Measurements from ENCODE around the gene TMED10. TPM values are rescaled to one million over a fixed set of nuclear protein-coding genes. Genes with fewer than 3 reads are reported as not detected.

Gene TMED10
- 100 to 1,000 TPM; 232 to 293 (median 275) TPM for polyA plus RNA-seq (ENCODE audit: insufficient read length in 4 of 4)

GRCh38 chr14:75176142-75176820 is at the start of gene TMED10:
TMED10 (minus strand) TSS chr14:75176612; CDS start chr14:75176579, 33 bp downstream.
- DNase-seq (ENCODE audit: low read depth in 4 of 4, low spot score in 3 of 4) = peak; percentile 85 to 89 (median 88)

GRCh38 chr14:75224561-75224960 is 48.1 kb upstream of the TMED10 start:
- DNase-seq (ENCODE audit: low read depth in 4 of 4, low spot score in 3 of 4) = no peak

DNA sequence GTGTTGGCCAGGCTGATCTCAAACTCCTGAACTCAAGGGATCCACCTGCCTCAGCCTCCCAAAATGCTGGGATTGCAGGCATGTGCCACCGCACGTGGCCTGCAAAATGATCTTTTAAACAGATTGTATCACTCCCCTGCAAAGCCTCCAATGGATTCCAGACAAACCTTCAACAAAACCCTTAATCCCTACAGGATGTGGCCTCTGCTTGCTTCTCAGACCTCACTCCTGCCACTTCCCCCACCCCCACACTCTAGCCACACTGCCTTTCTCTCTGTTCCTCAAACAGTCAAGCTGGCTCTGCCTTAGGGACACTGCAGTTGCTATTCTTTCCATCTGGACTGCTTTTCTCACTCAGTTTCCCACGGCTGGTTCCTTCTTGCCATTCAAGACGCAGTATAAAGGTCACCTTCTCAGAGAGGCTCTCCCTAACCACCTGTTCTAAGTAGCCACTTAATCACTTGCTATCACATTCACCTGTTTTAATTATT is 47.3 kb upstream of the TMED10 start:
- DNase-seq (ENCODE audit: low read depth in 4 of 4, low spot score in 3 of 4) = no peak

DNA sequence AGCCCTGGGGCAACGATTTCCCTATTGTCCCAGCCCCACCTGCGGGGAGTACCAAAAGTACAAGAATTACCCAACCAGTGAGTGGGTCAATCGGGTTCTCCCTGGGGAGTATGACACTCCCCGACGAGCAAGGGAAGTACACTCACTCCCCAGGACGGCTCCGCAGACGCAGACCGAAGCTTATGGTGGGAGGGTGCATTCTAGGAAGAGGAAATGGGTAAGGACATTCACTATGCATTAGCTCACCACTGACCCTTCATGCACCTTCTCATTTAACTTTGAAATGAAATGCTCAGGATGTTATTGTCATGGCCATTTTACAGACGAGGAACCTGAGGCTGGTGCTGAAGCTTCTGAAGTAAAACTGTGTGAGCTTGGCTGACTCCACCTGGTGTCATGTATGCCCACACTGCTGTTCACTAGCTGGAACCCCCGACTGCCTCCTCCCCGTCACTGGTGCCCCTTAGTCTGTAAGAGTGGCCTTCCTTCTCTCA is 45.8 kb upstream of the TMED10 start:
- no peak for DNase-seq (ENCODE audit: low read depth in 4 of 4, low spot score in 3 of 4)

GRCh38 chr14:75221797-75222196 is 45.4 kb upstream of the TMED10 start:
- no peak for DNase-seq (ENCODE audit: low read depth in 4 of 4, low spot score in 3 of 4)

- DNase-seq (ENCODE audit: low read depth in 4 of 4, low spot score in 3 of 4) = no peak
These were observed 43.7 kb upstream of the TMED10 start for GRCh38 chr14:75220156-75220555.

DNA sequence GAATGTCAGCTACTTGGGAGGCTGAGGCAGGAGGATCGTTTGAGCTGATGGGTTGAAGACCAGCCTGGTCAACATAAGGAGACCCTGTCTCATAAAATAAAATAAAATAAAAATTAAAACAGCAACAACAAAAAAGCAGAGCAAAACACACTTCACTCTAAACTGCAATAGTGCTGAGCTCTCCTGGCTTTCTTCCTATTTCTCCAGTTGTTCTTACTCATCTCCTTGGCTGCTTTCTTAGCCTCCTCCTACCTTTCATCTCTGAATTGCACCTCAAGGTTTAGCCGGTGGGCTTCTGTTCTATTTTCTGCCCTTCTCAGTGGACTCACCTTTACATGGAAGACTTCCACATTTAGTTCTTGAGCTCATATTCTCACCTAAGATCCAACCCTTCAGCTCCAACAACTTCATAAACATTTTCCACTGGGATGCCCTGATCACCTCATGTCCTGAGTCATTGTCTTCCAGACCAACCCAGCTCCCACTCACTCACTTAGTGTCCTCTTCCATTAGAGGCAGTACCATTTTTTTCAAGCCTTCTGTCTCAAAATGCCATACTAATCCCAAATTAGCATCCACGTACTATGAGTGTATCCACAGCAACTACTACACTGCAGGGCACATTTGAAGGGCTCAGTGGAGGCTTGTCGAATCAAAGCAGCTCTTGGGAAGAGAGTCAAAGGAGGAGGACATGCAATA is 41.2 kb upstream of the TMED10 start:
- no peak for DNase-seq (ENCODE audit: low read depth in 4 of 4, low spot score in 3 of 4)

- DNase-seq (ENCODE audit: low read depth in 4 of 4, low spot score in 3 of 4) = no peak
These were observed 40.1 kb upstream of the TMED10 start for GRCh38 chr14:75216427-75217006.

- no peak for DNase-seq (ENCODE audit: low read depth in 4 of 4, low spot score in 3 of 4)
These were observed 39.1 kb upstream of the TMED10 start for GRCh38 chr14:75215520-75215919.

DNA sequence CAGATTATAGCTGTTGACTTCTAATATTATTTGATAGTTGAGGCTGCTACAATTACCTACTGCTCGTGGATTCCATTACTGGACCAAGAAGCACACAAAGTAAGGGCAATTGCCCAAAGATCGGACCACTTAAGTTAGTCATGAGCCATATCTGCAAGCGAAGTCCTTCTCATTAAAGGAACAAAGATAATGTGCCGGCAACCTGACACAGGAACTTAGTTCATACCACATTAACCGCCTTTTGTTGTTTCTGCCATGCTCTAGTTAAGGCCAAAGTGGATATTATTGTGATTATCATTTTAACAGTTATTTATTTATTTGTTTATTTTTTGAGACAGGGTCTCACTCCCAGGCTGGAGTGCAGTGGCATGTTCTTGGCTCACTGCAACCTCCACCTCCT is 38.1 kb upstream of the TMED10 start:
- DNase-seq (ENCODE audit: low read depth in 4 of 4, low spot score in 3 of 4) = no peak

DNA sequence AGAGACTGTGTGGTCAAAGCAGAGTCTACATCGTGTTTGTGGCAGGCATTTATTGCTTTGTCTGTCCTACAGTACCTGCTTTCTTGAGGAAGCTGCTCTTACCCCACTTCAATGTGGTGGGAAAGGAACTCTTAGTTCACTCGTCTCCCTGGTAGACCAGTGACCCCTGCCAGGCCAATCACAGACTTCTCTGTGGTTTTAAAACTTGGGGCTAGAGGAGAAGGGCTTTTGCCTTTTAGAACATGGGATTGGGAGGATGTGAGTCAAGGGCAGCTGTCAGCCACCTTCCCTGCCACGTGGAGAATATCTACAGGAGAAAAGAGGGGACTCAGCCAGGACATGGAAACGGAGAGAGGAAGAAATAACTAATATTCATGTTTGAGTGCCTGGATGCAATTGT is 36.8 kb upstream of the TMED10 start:
- DNase-seq (ENCODE audit: low read depth in 4 of 4, low spot score in 3 of 4) = no peak

DNA sequence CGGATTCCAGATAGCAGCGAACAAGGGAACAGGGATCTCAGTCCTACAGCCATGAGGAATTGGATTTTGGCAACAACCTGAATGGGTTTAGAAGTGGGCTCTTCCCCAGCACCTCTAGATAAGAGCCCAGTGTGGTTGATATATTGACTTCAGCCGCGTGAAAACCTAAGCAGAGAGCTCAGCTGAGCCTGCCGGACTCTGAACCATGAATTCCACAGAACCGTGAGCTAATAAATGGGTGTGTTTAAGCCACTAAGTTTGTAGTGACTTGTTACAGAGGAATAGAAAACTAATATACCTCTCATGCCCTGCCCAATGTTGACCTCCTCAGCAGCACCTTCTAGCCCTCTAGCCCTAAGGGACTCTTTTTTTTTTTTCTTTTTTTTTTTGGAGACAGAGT is 32.4 kb upstream of the TMED10 start:
- no peak for DNase-seq (ENCODE audit: low read depth in 4 of 4, low spot score in 3 of 4)

- no peak for DNase-seq (ENCODE audit: low read depth in 4 of 4, low spot score in 3 of 4)
These were observed 29.8 kb upstream of the TMED10 start for GRCh38 chr14:75206190-75206589.

- no peak for DNase-seq (ENCODE audit: low read depth in 4 of 4, low spot score in 3 of 4)
These were observed 29.2 kb upstream of the TMED10 start for GRCh38 chr14:75205591-75205990.

DNA sequence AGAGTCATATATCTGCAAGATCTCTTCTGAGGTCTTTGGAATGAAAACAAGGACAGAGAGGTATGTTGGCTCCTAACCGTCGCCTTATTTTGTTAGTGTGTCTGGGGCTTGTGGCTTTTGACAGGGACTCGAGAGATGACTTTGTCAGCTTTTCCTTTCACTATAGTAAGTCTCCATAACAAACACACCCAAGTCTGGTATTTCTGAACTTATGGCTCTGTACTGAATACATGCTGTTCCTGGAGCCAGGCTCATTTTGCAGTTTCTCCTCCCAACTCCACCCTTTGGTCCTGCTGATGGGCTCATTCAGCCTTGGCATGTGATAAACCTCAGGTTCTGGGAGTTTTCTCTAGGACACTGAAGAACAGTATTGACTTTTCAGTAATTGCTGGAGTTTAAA is 27.7 kb upstream of the TMED10 start:
- DNase-seq (ENCODE audit: low read depth in 4 of 4, low spot score in 3 of 4) = no peak

- DNase-seq (ENCODE audit: low read depth in 4 of 4, low spot score in 3 of 4) = no peak
These were observed 26.2 kb upstream of the TMED10 start for GRCh38 chr14:75202657-75203056.

GRCh38 chr14:75201087-75201486 is 24.7 kb upstream of the TMED10 start:
- DNase-seq (ENCODE audit: low read depth in 4 of 4, low spot score in 3 of 4) = no peak

DNA sequence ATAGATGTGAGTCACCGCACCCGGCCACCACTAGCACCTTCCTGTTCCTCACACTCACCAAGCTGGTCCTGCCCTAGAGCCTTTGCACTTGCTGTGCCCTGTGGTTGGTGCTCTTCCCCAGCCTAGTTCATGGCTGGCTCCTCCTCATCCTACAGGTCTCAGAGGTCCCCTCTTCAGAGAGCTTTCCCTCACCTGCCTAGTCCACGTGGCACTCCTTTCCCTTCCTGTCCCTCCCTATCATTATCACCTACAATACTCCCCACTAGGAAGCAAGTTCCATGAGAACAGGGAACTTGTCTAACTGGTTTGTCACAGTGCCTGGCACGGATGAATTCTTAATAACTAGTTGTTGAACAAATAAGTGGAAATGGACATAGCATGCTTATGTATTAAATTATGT is 24.0 kb upstream of the TMED10 start:
- no peak for DNase-seq (ENCODE audit: low read depth in 4 of 4, low spot score in 3 of 4)

DNA sequence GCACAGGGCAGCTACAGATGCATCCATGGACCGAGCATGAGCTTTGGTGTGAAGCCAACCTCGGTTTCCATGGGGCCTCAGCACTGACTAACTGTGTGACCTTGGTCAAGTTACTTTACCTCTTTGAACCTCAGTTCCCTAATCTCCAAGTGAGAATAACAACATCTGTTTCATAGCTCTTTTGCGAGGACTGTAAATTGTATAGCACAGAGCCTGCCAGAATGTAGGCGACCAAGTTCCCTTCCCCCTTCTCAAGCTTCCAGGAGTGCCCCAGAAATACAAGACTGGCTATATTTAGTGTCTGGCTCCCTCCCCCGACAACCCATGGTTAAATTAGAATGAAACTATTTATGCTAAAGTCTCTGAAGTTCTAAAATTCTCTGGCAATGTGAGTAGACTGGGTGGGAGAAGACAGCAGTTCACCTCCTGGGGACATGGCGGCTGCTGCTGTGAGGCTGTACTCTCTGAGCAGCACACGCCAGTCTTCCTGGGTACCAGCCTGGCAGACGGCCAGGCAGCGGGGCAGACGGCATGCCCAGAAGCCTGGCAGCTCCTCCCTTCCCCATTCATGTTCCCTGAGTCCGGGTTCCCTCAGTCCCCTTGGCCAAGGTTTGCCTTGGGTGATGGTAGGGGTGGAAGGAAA is 22.0 kb upstream of the TMED10 start:
- DNase-seq (ENCODE audit: low read depth in 4 of 4, low spot score in 3 of 4) = no peak

DNA sequence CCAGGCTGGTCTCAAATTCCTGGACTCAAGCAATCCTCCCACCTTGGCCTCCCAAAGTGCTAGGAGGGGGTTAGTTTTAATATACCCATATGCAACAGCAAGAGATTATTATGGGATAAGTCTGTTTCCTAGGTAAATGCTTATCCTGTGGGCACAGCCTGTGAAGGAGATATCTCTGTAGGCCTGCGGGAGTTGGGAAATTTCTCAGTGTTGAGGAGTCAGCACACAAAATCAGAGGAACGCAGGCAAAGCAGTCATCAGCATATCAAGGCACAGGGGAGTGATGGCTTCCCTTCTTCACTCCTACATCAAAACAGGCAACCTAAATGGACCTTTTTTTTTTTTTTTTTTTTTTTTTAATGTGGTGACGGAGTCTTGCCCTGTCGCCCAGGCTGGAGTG is 20.9 kb upstream of the TMED10 start:
- no peak for DNase-seq (ENCODE audit: low read depth in 4 of 4, low spot score in 3 of 4)

DNA sequence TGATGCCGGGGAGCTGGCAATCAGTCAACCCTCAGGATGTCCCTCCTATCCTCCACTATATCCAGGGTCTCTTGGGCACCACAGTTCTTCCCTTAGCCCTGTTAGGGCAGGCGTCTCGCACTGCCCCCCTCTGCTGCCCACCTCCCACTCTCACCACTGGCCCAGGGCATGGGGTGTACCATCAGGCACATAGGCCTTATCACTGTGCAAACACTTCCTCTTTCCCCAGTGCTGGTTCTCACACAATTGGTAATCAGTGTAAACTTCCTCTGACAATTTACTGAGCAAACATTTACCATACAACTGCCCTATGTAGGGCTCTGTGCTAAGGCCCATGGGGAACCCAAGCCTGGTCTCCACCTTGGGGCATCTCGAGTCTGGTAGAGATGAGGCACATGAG is 20.1 kb upstream of the TMED10 start:
- DNase-seq (ENCODE audit: low read depth in 4 of 4, low spot score in 3 of 4) = no peak
